ENCODE measurements around the gene DOLPP1. TPM values are rescaled to one million over a fixed set of nuclear protein-coding genes. Genes with fewer than 3 reads are reported as not detected.

The DOLPP1 gene
- total RNA-seq, 6 experiments from 2014 or later: 13.9 to 20.8 (median 15.6) TPM

DNA sequence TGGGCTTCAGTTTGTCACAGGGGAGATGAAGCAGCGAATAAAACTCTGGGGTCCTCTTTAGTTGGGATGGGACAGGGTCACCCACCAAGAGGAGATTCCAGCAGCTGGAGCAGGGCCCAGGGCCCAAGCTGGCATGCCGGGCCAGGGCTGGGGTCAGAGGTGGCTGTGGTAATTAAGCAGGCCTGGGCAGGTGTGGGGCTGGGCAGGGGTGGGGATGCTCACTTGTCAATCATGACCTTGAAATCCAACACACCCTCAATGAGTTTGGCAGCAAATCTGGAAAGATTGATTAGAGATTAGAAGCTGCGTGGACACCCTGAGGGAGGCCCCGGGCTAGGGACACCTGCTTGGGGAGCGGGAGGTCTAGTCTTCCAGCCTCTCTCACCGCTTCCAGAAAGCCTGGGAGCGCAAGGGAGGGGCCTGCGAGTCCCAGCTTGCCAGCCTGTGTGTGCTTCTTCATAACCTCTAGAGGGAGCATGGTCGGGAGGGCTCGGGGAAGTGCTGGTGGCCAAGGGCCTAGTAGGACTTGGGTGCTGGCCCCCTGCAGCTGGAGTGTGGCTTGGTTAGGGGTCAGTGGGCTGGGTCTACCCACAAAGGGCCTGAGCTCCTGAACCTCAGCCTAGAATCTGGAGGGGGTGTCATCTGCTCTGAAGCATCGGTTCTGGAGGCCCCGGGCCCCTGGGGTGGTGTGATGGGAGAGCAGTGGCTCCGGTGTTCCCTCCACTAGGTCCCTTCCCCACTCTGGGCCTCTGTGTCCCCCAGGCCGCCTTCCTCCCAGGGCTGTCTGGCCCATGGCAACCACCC is 22.1 kb downstream of the DOLPP1 start:
- Mint-ChIP-seq H3K27me3 (ENCODE audit: insufficient read depth) (no peaks in the 10 kb centered on the region), H3K27ac (no peak overlapping the region), H3K36me3 (ENCODE audit: low read depth) (peaks cover 11% of the 10 kb centered on the region), H3K4me1 (ENCODE audit: low read depth) (no peaks in the 10 kb centered on the region), H3K9me3 (no peaks in the 10 kb centered on the region), H3K4me3 (no peak overlapping the region)
- TF ChIP-seq, protein P1, sequence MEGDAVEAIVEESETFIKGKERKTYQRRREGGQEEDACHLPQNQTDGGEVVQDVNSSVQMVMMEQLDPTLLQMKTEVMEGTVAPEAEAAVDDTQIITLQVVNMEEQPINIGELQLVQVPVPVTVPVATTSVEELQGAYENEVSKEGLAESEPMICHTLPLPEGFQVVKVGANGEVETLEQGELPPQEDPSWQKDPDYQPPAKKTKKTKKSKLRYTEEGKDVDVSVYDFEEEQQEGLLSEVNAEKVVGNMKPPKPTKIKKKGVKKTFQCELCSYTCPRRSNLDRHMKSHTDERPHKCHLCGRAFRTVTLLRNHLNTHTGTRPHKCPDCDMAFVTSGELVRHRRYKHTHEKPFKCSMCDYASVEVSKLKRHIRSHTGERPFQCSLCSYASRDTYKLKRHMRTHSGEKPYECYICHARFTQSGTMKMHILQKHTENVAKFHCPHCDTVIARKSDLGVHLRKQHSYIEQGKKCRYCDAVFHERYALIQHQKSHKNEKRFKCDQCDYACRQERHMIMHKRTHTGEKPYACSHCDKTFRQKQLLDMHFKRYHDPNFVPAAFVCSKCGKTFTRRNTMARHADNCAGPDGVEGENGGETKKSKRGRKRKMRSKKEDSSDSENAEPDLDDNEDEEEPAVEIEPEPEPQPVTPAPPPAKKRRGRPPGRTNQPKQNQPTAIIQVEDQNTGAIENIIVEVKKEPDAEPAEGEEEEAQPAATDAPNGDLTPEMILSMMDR (IDR thresholded peaks at IDR 0.05): peak; percentile 72
- peak; percentile 17 for DNase-seq

DNA sequence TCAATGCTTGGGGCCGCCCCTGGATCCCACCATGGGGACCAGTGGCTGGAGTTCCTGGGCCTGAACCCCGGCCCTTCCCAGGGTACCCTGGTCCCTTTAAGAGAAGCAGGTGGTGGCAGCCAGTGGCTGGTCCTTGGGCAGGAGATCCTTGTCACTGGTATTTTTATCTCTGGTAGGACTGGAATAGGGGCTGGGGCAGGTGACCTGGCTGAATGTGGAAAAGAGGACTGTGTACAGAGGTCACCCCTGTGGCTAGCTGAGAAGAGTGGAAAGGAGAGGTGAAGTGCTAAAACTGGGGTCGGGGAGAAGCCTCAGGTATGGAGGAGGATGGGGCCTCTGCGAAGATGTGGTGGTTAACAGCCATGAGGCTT is 22.7 kb downstream of the DOLPP1 start:
- TF ChIP-seq, protein P1 (IDR thresholded peaks at IDR 0.05): no peak
- H3K4me1 Mint-ChIP-seq (ENCODE audit: low read depth): no peaks in the 10 kb centered on the region; the same call in 1 of the 2 replicates

DNA sequence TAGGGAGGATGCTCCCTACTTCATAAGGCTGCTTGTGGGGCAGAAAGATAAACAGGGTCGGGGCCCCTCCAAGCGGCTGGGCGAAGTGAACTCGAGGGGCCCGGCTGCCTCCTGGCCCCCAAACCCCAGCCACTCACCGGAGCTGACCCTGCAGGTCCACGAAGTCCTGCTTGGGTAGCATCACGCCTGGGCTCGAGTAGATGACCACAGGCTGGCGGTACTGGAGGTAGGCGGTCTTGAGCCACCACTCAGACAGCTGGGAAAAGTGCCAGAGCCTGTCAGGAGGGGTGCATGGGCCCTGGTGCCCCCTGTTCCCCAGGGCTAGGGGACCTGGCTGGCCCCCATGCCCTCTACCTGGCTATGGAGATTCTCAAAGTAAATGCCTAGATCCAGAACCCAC is 23.1 kb downstream of the DOLPP1 start:
- Mint-ChIP-seq H3K9me3 (no peaks in the 10 kb centered on the region), H3K27me3 (ENCODE audit: insufficient read depth) (no peaks in the 10 kb centered on the region), H3K36me3 (ENCODE audit: low read depth) (peaks cover 5% of the 10 kb centered on the region; the same call in 1 of the 2 replicates), H3K4me1 (ENCODE audit: low read depth) (peaks cover 5% of the 10 kb centered on the region), H3K27ac (no peak overlapping the region), H3K4me3 (no peak overlapping the region)
- TF ChIP-seq, protein P1 (IDR thresholded peaks at IDR 0.05): no peak
- DNase-seq: no peak

More for the DNA sequence above, 22.7 kb downstream of the DOLPP1 start:
- no peak overlapping the region for H3K27ac Mint-ChIP-seq
- H3K4me3 Mint-ChIP-seq: no peak overlapping the region
- no peaks in the 10 kb centered on the region for H3K9me3 Mint-ChIP-seq
- H3K27me3 Mint-ChIP-seq (ENCODE audit: insufficient read depth): no peaks in the 10 kb centered on the region
- H3K36me3 Mint-ChIP-seq (ENCODE audit: low read depth): peaks cover 5% of the 10 kb centered on the region
- no peak for DNase-seq

DNA sequence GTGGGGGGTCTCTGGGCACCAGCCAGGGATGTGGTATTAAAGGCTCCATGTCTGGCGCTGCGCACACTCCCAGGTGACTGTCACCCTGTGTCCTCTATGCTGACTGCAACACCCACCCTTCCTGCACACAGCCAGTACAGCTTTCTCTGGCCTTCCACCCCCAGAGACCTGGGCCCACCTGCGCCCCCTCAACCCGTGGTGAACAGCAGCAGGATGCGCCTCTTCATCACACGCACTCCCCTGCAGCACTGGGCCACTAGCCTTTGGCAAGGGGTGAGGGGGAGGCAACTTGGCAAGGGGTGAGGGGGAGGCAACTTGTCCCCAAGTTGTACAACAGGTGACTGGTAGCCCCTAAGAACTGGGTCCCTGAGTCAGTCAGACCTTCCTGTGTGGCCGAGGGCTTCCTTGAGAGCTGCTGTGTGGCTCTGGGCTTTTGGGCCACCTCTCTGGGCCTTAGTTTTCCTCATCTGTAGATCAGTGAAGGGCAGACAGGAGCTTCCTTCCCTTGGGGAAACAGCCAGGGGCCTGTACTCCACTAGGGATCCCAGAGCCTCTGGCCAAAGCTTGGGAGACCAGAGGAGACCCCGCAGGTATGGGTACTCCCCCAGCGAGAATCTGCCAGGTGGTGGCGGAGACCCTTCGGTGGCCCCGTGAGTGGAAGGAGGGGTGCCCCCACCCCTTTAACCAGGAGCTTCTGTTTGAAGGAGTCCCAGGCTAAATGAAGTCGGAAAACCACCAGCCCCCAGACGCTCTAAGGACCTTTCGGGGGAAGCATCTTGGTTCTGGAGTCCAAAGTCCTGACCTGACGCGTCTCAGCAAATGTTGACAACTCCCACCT is 25.2 kb downstream of the DOLPP1 start:
- Mint-ChIP-seq H3K9me3 (no peaks in the 10 kb centered on the region), H3K4me3 (no peak overlapping the region), H3K4me1 (ENCODE audit: low read depth) (peaks cover 13% of the 10 kb centered on the region), H3K27ac (no peak overlapping the region), H3K36me3 (ENCODE audit: low read depth) (peaks cover 5% of the 10 kb centered on the region; the same call in 1 of the 2 replicates), H3K27me3 (ENCODE audit: insufficient read depth) (no peaks in the 10 kb centered on the region)
- TF ChIP-seq, protein P1 (IDR thresholded peaks at IDR 0.05): no peak
- DNase-seq: no peak

GRCh38 chr9:129107651-129108050 is 26.7 kb downstream of the DOLPP1 start:
- Mint-ChIP-seq H3K4me1 (ENCODE audit: low read depth) (peaks cover 20% of the 10 kb centered on the region), H3K4me3 (no peak overlapping the region), H3K36me3 (ENCODE audit: low read depth) (peaks cover 5% of the 10 kb centered on the region; the same call in 1 of the 2 replicates), H3K27me3 (ENCODE audit: insufficient read depth) (no peaks in the 10 kb centered on the region), H3K27ac (no peak overlapping the region), H3K9me3 (no peaks in the 10 kb centered on the region)
- no peak for DNase-seq
- TF ChIP-seq, protein P1 (IDR thresholded peaks at IDR 0.05): no peak

Data from HFFc6 (cell line).